ENCODE data around the gene TMEM203.

DNA sequence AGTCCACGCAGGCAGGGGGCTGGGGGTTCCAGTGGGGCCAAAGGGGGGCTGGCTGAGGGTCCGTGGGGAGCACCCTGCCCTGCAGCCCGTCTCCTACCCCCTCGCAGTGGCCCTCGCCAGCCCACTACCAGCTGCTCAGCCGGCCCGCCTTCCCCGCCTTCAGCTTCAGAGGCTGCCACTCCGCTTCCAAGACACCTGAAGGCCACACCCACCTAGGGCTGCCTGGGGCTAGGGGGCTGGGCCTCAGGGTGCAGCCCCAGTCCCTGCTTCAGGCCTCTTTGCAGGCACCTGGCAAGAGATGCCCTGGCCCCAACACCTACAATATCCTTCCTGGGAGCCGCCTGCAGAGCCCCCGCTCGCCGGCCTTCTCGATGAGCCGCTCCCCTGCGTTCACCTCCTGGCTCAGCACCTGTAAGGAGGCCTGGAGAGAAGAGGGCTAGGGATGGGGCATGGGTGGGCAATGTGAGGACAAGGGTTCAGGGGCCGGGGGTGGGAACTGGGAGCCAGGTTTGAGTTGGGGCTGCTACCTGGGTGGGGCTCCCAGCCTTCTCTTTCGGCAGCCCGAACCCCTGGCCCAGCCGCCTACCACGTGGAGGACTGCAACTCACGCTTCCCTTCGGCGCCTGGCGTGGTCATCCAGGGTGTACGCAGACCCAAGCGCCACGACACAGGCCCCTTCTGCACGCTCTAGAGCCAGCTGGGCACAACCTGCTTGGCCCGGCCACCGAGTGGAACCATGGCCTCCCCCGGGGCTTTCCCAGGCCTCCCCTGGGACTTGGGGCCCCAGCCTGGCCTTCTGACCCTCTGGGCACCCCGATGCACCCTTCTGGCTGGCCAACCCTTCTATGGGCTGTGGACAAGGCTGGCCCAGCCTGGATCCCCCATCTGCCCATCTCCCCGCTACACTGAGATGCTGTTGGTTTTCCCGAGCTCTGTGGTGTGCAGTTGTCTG lies 47.4 kb upstream of the TMEM203 start:
- TF ChIP-seq, protein P1, sequence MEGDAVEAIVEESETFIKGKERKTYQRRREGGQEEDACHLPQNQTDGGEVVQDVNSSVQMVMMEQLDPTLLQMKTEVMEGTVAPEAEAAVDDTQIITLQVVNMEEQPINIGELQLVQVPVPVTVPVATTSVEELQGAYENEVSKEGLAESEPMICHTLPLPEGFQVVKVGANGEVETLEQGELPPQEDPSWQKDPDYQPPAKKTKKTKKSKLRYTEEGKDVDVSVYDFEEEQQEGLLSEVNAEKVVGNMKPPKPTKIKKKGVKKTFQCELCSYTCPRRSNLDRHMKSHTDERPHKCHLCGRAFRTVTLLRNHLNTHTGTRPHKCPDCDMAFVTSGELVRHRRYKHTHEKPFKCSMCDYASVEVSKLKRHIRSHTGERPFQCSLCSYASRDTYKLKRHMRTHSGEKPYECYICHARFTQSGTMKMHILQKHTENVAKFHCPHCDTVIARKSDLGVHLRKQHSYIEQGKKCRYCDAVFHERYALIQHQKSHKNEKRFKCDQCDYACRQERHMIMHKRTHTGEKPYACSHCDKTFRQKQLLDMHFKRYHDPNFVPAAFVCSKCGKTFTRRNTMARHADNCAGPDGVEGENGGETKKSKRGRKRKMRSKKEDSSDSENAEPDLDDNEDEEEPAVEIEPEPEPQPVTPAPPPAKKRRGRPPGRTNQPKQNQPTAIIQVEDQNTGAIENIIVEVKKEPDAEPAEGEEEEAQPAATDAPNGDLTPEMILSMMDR (IDR thresholded peaks at IDR 0.05 in 4 of 5, conservative IDR thresholded peaks at IDR 0.05 in 1 of 5), result no peak
- no peak for TF ChIP-seq POLR2A (IDR thresholded peaks at IDR 0.05)

All from gastrocnemius medialis (tissue), 4 donors.